Upper lobe of right lung (tissue), 1 donor: Measurements from ENCODE around the gene NBEA. TPM values are rescaled to one million over a fixed set of nuclear protein-coding genes. Genes with fewer than 3 reads are reported as not detected.
"Not testable (repeated sequence)": the region's sequence is repeated elsewhere in the genome, so short reads cannot be mapped to it uniquely, and the experiment has no call there.

Experiments
- ATAC-seq: fragments of 200-7000 bp; cut with Tn5 transposase; one replicate; pipeline ENCODE4 v1.9.1; 2020; ENCODE audit warnings: mild to moderate bottlenecking, moderate library complexity
- DNase-seq: peaks from one replicate; pipeline ENCODE4 v3.0.0-alpha.2; 2020
- H3K27ac ChIP-seq: fragments of 200-600 bp; one replicate; pipeline ENCODE4 v1.8.0; 2022
- H3K27me3 ChIP-seq: fragments of 200-600 bp; one replicate; pipeline ENCODE4 v1.8.0; 2022; ENCODE audit warnings: mild to moderate bottlenecking
- H3K36me3 ChIP-seq: fragments of 200-600 bp; one replicate; pipeline ENCODE4 v1.8.0; 2022
- H3K4me1 ChIP-seq: fragments of 200-600 bp; one replicate; pipeline ENCODE4 v1.8.0; 2022
- H3K4me3 ChIP-seq: fragments of 200-600 bp; one replicate; pipeline ENCODE4 v1.8.0; 2022; ENCODE audit warnings: mild to moderate bottlenecking
- H3K9me3 ChIP-seq: fragments of 200-600 bp; one replicate; pipeline ENCODE4 v1.8.0; 2022
- intact Hi-C: fragments of 100-400 bp; cut with DNase I; formaldehyde crosslinking; loops from one replicate; pipeline ENCODE4 v1.11.0; 2022
- total RNA-seq: library from RNA; stranded (reverse); fragmentation: NEBNext Ultra II Directional; extraction: Animal tissue kit (Norgen Biotek cat#: 25700); gene quantifications from one replicate; pipeline ENCODE4 v1.2.1, GENCODE V29; 2021
- TF ChIP-seq, protein P1 (sequence below): fragments of 200-600 bp; IDR thresholded peaks from one replicate; pipeline ENCODE4 v1.8.0; 2022; ENCODE audit warnings: antibody characterized with exemption
- donor health status: DM: no; HTN: yes; CAD: no; lungs with severe emphysema.

NBEA gene
- total RNA-seq, 1 donor from 2014 or later: 5.6 TPM

DNA sequence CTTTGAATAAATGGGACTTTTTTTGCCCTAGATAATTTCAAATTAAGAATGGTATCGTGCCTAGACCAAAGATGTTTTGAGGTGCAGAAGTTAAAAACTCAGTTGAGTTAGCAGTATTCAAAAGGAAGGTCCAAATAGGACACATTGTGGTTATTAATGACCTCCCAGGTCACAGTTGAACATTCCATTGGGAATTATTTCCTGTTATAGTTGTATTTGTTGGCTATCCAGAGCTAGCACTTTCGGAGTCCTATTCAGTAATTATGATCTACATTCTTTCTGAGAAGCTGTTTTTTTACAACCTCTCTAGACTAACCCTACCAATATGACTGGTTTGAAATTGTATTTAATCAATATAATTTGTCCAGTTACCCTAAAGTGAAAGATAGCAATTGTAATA lies 450.7 kb downstream of the NBEA start:
- ATAC-seq (no peak), DNase-seq (no peak)
- H3K27ac ChIP-seq: no peak overlapping the region
- H3K9me3 ChIP-seq: no peaks in the 10 kb centered on the region
- no peaks in the 10 kb centered on the region for H3K27me3 ChIP-seq
- no peaks in the 10 kb centered on the region for H3K36me3 ChIP-seq
- no peak overlapping the region for H3K4me3 ChIP-seq
- TF ChIP-seq, protein P1, sequence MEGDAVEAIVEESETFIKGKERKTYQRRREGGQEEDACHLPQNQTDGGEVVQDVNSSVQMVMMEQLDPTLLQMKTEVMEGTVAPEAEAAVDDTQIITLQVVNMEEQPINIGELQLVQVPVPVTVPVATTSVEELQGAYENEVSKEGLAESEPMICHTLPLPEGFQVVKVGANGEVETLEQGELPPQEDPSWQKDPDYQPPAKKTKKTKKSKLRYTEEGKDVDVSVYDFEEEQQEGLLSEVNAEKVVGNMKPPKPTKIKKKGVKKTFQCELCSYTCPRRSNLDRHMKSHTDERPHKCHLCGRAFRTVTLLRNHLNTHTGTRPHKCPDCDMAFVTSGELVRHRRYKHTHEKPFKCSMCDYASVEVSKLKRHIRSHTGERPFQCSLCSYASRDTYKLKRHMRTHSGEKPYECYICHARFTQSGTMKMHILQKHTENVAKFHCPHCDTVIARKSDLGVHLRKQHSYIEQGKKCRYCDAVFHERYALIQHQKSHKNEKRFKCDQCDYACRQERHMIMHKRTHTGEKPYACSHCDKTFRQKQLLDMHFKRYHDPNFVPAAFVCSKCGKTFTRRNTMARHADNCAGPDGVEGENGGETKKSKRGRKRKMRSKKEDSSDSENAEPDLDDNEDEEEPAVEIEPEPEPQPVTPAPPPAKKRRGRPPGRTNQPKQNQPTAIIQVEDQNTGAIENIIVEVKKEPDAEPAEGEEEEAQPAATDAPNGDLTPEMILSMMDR: no peak
- intact Hi-C loops: no loop called here
- H3K4me1 ChIP-seq: no peaks in the 10 kb centered on the region

GRCh38 chr13:35393886-35394285 lies 451.8 kb downstream of the NBEA start:
- DNase-seq (no peak), ATAC-seq (no peak)
- no peaks in the 10 kb centered on the region for H3K27me3 ChIP-seq
- no peaks in the 10 kb centered on the region for H3K9me3 ChIP-seq
- H3K36me3 ChIP-seq: no peaks in the 10 kb centered on the region
- no peaks in the 10 kb centered on the region for H3K4me1 ChIP-seq
- intact Hi-C loops: no loop called here
- H3K4me3 ChIP-seq: no peak overlapping the region
- TF ChIP-seq, protein P1: no peak
- no peak overlapping the region for H3K27ac ChIP-seq

DNA sequence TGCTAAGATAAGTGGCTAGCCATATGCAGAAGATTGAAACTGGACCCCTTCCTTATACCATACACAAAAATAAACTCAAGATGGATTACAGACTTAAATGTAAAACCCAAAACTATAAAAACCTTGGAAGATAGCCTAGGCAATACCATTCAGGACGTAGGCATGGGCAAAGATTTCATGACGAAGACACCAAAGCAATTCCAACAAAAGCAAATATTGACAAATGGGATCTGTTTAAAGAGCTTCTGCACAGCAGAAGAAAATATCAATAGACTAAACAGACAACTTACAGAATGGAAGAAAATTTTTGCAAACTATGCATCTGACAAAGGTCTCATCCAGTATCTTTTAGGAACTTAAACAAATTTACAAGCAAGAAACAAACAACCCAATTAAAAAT lies 466.2 kb downstream of the NBEA start:
- intact Hi-C loops, DNase-seq, H3K36me3 ChIP-seq, ATAC-seq, H3K4me3 ChIP-seq, H3K27ac ChIP-seq, H3K4me1 ChIP-seq, H3K27me3 ChIP-seq, H3K9me3 ChIP-seq: not testable (repeated sequence)

GRCh38 chr13:35411059-35411744 lies 469.1 kb downstream of the NBEA start:
- DNase-seq: no peak
- Histone ChIP-seq H3K27ac (no peak overlapping the region), H3K9me3 (no peaks in the 10 kb centered on the region), H3K4me1 (no peaks in the 10 kb centered on the region), H3K36me3 (no peaks in the 10 kb centered on the region), H3K4me3 (no peak overlapping the region), H3K27me3 (no peaks in the 10 kb centered on the region)
- intact Hi-C loops: no loop called here
- ATAC-seq: no peak
- TF ChIP-seq, protein P1: no peak

DNA sequence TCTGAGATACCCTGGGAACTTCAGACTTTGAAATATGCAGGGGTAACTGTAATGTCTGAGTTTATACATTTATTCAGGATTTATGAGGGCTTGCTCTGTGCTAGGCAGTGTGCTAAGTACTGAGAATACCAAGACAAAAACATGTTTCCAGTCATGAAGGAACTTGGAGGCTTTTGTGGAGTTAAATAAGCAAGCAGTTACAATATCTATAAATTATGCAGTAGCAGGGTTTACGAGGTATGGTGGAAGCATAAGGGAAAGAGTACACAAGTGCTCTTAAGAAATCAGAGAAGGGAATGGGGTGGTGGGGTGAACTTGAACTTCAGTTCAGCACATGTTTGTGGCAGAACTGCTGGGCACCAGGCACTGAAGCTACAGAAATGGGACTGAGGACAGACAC lies 506.4 kb downstream of the NBEA start:
- ATAC-seq (no peak), DNase-seq (no peak)
- no peak overlapping the region for H3K4me3 ChIP-seq
- no peaks in the 10 kb centered on the region for H3K9me3 ChIP-seq
- TF ChIP-seq, protein P1: no peak
- intact Hi-C loops: no loop called here
- H3K36me3 ChIP-seq: no peaks in the 10 kb centered on the region
- no peaks in the 10 kb centered on the region for H3K4me1 ChIP-seq
- no peaks in the 10 kb centered on the region for H3K27me3 ChIP-seq
- H3K27ac ChIP-seq: no peak overlapping the region

DNA sequence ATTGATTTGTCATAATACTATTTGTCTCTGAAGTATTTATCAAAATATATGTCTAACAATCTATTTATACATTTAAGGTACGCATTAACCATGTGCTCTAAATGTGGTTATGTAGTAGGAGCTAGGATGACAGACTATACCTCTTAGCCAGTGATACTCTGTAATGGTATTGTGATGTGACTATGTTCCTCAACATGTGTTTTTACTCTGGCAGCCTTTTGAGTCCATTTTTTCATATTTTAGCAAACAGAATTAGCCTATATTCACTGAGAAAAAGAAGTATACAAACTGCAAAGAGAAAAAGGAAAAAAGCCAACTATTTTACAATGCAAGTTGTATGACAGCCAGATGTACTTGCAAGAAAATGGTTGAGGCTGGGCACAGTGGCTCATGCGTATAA lies 507.8 kb downstream of the NBEA start:
- Histone ChIP-seq H3K36me3 (no peaks in the 10 kb centered on the region), H3K4me3 (no peak overlapping the region), H3K27ac (no peak overlapping the region), H3K4me1 (no peaks in the 10 kb centered on the region), H3K9me3 (no peaks in the 10 kb centered on the region), H3K27me3 (no peaks in the 10 kb centered on the region)
- ATAC-seq: no peak
- intact Hi-C loops: no loop called here
- TF ChIP-seq, protein P1: no peak
- DNase-seq: no peak
